HG03442 (cell line): ENCODE measurements around the gene SPATA31A3.
"Not testable (repeated sequence)": the region's sequence is repeated elsewhere in the genome, so short reads cannot be mapped to it uniquely, and the experiment has no call there.

ENCODE experiments used
- ATAC-seq: cut with Tn5 transposase; IDR thresholded peaks from one replicate; pipeline ENCODE4 v1.9.1; 2021; ENCODE audit warnings: mild to moderate bottlenecking, moderate library complexity; ENCODE audit not compliant: unreplicated experiment

The SPATA31A3 gene

DNA sequence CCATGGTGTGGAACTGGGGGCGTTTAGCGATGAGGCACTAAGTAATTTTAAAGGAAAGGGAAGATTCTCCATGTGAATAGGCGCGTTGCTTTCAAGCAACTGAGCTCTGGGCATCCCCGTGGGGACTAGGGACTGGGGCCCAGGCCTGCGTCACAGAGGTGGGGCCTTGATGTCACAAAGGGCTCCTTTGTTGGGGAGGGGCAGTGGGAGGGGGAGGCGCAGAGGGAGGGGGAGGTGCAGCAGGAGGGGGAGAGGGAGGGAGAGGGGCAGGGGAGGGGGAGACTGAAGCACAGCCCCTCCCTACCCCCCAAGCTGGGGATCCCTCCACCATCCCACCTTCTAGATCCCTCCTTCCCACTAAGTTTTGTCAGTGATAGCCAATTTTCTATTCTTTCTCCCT lies at the start of gene SPATA31A3:
TSS of gene SPATA31A3 (minus strand) at position 101 of the 400 bp plus-strand sequence. CDS start at position 72, 29 bp downstream.
- ATAC-seq = not testable (repeated sequence)

DNA sequence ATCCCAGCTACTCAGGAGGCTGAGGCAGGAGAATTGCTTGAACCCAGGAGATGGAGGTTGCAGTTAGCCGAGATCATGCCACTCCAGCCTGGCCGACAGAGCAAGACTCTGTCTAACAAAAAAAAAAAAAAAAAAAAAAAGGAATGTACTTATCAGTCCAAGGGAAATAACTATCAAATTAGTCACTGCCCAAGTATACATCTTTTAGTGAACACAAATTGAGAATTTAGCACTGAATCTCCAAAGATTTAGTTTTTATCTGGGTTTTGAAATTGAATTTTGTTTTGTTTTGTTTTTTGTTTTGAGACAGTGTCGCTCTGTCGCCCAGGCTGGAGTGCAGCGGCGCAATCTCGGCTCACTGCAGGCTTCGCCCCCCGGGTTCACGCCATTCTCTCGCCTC lies 39.8 kb downstream of the SPATA31A3 start:
- ATAC-seq = not testable (repeated sequence)

DNA sequence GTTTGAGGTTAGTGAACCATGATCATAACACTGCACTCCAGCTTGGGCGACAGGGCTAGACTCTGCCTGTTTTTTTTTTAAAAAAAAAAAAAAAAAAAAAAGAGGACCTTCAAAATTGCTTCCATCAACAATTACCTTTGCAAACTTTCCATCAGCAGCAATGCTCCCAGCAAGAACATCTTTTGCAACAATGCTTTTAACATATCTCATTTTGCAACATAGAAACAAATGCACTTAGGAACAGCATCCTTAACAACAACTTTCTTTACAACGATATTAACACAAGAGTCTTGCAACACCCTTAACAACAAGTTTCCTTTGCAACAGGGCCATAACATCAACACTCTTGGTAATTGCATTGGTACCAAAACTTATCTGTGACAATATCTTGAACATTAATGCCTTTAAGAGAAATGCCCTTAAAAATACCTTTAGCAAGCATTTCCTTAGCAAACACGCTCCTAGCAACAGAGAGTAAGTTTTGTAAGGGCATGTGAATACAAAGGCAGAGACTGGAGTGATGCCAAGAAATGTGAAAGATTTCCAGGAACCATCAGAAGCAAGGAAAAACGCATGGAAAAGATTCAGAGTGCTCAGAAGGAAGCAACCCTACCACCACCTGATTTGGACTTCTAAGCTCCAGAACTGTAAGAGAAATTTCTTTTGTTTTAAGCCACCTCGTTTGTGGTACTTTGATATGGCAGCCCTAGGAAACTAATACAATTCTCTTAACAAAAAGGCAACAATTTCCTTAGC lies 49.8 kb downstream of the SPATA31A3 start:
- ATAC-seq = not testable (repeated sequence)

DNA sequence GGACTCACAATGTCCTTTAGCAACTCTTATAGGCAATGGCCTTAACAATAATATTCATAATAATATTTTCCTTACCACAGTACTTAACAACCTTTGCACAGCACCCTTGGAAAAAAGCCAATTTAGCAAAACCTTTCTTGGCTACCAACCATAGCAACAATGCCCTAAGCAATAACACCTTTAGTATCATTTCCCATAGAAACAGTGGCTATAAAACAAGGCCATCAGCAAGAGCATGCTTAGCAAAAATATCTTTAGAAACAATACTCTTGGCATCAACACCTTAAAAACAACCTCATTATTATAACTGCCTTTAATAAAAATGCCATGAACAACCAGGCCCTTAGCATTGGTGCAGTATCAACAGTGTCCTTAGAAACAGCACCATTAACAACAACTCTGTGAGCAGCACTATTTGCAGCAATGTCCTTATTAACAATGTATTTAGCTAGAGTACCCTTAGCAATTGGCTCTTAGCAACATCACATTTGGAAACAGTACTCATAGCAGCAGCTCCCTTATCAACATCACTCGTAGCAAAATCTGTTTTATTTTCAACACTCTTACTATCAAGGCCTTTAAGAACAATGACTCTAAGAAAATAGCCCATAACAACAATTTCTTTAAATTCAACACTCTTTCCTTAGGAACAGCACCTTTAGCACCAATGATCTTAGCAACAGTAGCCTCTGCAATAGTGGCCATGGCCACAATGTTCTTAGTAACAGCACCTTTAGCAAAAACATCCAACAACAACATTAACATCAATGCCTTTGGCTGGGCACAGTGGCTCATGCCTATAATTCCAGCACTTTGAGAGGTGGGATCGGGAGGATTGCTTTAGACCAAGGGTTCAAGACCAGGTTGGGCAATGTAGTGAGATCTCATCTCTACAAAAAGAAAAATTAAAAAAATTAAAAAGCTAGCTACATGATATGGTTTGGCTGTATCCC lies 52.2 kb downstream of the SPATA31A3 start:
- not testable (repeated sequence) for ATAC-seq

GRCh38 chr9:66938322-66938721 lies 54.0 kb downstream of the SPATA31A3 start:
- ATAC-seq = not testable (repeated sequence)

DNA sequence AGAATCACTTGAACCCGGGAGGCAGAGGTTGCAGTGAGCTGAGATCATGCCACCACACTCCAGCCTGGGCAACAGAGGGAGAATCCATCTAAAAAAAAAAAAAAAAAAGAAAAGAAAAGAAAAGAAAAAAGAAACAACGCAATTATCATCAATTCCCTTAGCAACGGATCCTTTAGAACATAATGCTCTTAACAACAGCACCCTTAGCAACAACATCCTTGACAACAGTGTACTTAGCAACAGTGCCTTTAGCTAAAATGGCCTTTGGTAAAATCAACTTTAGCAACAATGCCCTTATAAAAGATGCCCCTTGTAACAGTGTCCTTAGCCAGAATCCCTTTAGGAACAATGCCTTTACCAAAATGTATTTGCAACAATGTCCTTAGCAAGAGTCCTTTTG lies 54.7 kb downstream of the SPATA31A3 start:
- ATAC-seq = not testable (repeated sequence)
